Fibroblast of peridontal ligament (primary cell): ENCODE measurements around the gene KDELR3.

ENCODE experiments used
- DNase-seq: peaks from one replicate; pipeline ENCODE4 v3.0.0-alpha.2; 2010; ENCODE audit errors: extremely low read depth

Gene KDELR3

GRCh38 chr22:38482662-38483308 lies 14.9 kb downstream of the KDELR3 start:
- DNase-seq = no peak

- no peak for DNase-seq
Observed at GRCh38 chr22:38484244-38484643, 16.3 kb downstream of the KDELR3 start.

- DNase-seq = no peak
Observed at GRCh38 chr22:38485783-38486182, 17.9 kb downstream of the KDELR3 start.

GRCh38 chr22:38487946-38488345 lies 20.1 kb downstream of the KDELR3 start:
- no peak for DNase-seq

GRCh38 chr22:38489142-38489541 lies 21.2 kb downstream of the KDELR3 start:
- DNase-seq = no peak

GRCh38 chr22:38489561-38490145 lies 21.8 kb downstream of the KDELR3 start:
- no peak for DNase-seq

GRCh38 chr22:38490475-38490874 lies 22.6 kb downstream of the KDELR3 start:
- DNase-seq = no peak

- DNase-seq = peak; percentile 77
Observed at GRCh38 chr22:38490915-38491314, 23.0 kb downstream of the KDELR3 start.

- DNase-seq = no peak
Observed at GRCh38 chr22:38491707-38492348, 23.9 kb downstream of the KDELR3 start.

GRCh38 chr22:38494498-38494897 lies 26.6 kb downstream of the KDELR3 start:
- no peak for DNase-seq

GRCh38 chr22:38494939-38495338 lies 27.0 kb downstream of the KDELR3 start:
- DNase-seq = no peak

GRCh38 chr22:38497869-38498268 lies 30.0 kb downstream of the KDELR3 start:
- no peak for DNase-seq

- no peak for DNase-seq
Observed at GRCh38 chr22:38501797-38502672, 34.1 kb downstream of the KDELR3 start.

GRCh38 chr22:38503021-38503420 lies 35.1 kb downstream of the KDELR3 start:
- DNase-seq = no peak

- no peak for DNase-seq
Observed at GRCh38 chr22:38504731-38505540, 37.0 kb downstream of the KDELR3 start.

- peak; percentile 65 for DNase-seq
Observed at GRCh38 chr22:38505541-38506117, 37.7 kb downstream of the KDELR3 start.

- peak; percentile 99 for DNase-seq
Observed at GRCh38 chr22:38506118-38506962, 38.4 kb downstream of the KDELR3 start, which contains the start of gene DDX17. DDX17 (minus strand) TSS chr22:38506311.

- no peak for DNase-seq
Observed at GRCh38 chr22:38510416-38510970, 42.6 kb downstream of the KDELR3 start.

- DNase-seq = no peak
Observed at GRCh38 chr22:38513063-38513462, 45.2 kb downstream of the KDELR3 start.

- DNase-seq = no peak
Observed at GRCh38 chr22:38518620-38519019, 50.7 kb downstream of the KDELR3 start.
